GM21723 (cell line): Measurements from ENCODE around the gene NDUFS8.

Experiments used
- ATAC-seq: cut with Tn5 transposase; IDR thresholded peaks from one replicate; pipeline ENCODE4 v1.9.1; 2021; ENCODE audit warnings: mild to moderate bottlenecking, moderate library complexity; ENCODE audit not compliant: unreplicated experiment

Gene NDUFS8

DNA sequence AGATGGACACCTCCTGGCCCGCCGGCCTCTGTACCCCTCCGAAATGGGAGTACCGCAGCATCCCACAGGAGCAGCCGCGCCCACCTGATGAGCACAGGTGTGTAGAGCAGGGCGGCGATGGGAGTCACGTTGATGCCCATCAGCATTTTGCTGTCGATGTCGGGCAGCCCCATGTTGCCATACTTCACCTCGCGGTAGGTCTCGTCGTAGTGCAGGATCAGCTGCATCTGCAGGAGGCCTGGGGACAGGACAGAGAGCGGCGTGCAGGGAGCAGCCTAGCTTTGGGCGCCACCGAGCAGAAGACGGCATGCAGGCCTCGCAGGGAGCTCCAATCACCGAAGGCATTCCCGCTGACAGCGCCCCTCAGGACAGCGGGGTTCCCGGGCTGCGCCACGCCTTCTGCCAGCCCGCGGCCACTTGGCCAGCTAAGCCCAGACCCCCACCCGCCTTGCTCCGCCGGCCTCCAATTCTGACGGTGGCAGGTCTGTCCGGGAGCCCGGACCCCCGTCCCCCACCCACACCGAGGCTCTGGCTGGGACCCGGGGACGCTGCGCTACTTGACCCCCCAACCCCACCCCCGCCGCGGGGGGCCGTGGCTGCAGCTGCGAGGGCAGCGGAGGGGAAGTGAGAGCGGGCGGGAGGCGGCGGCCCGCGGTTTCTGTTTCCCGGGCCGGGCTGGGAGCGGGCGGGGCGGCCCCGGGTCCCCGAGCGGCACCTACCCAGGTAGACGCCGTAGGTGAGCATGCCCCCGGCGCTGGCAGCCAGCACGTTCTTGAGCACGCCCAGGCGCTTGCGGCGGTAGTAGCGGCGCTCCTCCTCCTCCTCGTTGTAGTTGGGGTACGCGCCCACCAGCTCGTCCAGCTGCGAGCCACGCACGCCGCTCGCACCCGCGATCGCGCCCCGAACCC lies 27.3 kb upstream of the NDUFS8 start:
- peak; percentile 41 for ATAC-seq

DNA sequence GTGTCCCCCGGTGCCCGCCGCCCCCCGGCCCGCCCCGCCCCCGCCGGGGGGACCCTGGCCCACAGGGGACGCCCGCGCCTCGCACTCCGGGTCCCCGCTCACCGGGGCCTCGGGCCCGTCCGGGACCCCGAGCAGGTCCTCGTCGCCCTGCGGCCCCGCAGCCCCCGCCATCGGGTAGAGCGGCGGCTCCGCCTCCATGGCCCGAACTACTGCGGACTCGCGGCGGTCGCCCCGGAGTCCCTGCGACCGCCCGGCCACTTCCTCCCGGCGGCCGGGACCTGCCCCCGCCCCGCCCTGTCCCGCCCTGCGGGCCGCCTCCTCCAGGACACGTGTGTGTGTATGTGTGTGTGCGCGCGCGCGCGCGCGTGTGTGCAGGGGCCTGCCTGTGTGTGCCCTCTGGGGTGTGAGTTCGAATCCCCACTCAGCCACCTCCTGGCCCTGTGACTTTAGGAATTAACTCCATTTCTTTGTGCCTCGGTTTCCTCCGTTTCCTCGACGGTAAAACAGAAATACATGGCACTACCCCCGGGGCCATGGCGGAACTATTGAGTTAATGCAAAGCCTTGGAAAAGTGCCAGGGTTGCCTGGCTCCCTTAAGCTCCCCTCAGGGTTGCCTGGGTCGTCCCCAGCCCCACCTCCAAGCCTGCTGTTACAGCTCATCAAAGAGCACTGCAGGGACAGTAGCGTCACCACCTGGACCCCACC lies 26.5 kb upstream of the NDUFS8 start, which contains the start of gene UNC93B1:
Gene UNC93B1, minus strand, starts transcription at position 252 of the 705 bp plus-strand sequence. Its CDS starts 54 bp downstream, at position 198.
- ATAC-seq: peak; percentile 56

GRCh38 chr11:68004551-68005335 lies 25.7 kb upstream of the NDUFS8 start:
- ATAC-seq: no peak

DNA sequence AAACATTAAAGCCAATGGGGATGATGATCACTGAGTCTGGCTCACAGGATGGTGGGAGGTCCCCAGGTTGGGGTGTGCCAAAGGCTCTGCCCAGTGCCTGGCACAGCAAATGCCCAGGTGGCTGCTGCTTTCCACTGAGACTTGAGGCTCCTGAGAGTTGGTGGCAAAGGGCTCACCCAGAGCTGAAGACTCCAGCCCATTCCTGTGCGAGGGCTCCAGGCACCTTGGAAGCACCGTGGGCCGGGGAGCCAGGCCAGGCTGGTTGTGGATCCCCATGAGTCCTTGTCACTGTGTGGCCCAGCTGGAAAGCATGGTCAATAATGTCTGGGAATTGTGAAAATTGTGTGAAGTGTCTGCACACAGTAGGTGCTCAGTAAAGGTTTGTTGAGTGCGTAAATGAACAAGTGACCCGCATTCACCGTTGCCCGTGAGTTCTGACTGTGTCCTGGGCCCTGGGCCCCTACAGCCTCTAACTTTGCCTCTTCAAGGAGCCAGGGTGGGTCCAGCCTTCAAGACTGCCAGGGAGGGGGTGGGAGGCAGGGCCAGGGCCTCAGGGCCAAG lies 23.8 kb upstream of the NDUFS8 start:
- no peak for ATAC-seq

DNA sequence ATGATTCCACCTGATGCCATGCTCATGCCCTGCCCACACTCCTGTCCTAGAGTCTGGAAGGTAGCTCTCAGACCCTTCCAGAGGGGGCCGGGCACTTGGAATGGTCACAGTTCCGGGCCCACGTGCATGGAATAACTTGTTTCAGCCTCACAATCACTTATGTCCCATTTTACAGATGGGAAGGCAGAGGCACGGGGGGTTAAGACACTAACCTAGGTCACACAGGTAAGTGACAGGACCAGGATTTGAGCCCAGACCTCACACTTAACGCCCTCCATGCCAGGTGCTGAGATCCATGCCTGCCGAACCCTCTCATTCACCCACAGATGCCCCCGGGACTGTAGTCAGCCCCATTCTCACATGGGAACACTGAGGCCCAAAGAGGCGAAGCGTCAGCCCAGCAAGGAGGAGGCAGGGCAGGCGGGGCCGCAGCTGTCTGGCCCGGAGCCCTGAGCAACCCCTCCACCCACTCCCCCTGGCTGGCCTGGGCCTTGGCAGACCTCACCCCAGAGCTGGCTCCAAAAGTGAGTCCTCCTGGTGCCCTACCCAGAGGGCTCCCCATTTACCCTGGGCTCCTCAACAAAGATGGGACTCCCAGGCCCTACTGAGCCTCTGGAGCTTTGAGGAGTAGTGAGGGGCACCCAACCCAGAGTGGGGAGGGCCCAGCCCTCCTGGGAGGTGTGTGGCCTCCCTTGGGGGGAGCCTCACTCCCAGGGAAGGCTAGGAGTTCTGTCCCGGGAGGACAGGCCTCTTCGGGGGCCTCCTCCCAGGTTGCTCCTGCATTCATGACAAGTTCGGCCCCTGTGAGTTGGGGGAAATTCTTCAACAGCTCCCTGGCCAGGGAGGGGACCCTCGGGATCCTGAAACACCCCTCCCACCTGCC lies 22.7 kb upstream of the NDUFS8 start:
- no peak for ATAC-seq

- no peak for ATAC-seq
Measured at GRCh38 chr11:68008381-68009337, 21.8 kb upstream of the NDUFS8 start.

GRCh38 chr11:68009391-68010089 lies 20.9 kb upstream of the NDUFS8 start:
- ATAC-seq: no peak

GRCh38 chr11:68010090-68011041 lies 20.1 kb upstream of the NDUFS8 start, which contains the start of gene ALDH3B1:
Gene ALDH3B1 (plus strand): TSS chr11:68010327. CDS start chr11:68015298, 4,971 bp downstream.
- no peak for ATAC-seq

GRCh38 chr11:68011051-68011943 lies 19.2 kb upstream of the NDUFS8 start:
- no peak for ATAC-seq

GRCh38 chr11:68012044-68012842 lies 18.2 kb upstream of the NDUFS8 start:
- ATAC-seq: no peak

- ATAC-seq: no peak
Measured at GRCh38 chr11:68012843-68013610, 17.5 kb upstream of the NDUFS8 start.

DNA sequence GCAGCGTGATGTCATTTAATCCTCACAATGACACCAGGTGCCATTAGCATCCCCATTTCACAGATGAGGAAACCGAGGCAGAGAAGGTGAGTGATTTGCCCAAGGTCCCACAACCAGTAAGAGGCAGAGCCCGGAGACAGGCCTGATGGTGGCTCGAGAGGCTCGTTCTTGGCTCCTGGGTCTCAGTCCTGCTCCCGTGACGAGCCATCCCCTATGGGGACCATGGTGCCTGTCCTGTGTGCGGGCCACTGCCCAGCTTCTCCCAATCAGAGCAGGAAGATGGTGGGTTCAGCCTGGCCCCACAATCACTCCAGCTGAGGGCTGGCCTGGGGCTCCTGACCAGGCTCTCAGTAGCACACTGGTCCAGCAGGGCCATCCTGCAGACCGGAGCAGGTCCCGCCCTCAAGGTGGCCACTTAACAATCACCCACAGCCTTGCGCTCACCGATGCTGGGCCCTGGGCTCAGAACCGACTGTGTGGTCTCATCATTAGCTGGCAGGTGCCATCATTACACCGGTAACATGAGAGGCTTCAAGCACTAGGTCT lies 16.8 kb upstream of the NDUFS8 start:
- ATAC-seq: no peak

DNA sequence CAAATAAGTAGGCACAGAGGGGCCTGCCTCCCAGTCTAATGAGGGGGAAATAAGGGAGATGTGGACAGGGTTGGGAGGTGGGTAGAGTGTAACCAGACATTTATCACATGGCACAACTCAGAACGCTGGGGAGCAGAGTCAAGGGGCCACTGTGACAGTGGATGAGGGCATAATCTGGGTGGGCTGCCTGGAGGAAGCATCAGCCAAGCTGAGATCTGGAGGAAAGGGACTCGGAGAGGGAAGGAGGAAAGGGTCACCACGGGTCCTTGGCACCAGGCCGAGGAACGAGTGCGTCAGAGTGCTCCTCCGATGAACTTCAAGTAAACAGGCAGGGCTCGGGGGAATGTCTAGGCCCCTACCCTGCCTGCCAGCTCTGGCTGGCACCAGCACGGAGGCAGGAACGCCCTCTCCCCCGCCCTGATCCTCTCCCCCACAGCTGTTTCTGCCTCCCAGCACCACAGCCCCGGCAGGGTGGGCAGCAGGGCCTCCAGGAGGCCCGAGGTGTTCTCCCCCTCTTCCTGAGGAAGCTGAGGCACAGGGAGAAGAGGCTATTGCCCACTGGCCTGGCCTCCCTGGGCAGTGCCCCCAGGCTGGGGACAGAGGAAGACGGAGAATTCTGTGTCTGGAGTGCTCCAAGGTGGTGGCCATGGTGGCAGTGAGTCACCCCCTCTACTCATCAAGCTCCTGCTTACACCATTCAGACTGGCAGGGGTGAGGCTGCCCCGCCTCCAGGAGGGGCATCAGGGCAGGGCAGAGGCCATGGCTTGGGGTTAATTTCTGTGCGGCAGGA lies 16.1 kb upstream of the NDUFS8 start:
- no peak for ATAC-seq
